SK-N-SH treated with all-trans-retinoic acid at 6 μM for 48 hours (cell line): Measurements from ENCODE around the gene GLP2R.

Experiments used
- CREB5 ChIP-seq: fragments of 250-450 bp; sonication (Bioruptor Pico); IDR thresholded peaks from 2 replicates; pipeline ENCODE4 v1.5.1; 2020; ENCODE audit warnings: low read depth, mild to moderate bottlenecking, moderate library complexity
- CSDC2 ChIP-seq: fragments of 250-450 bp; sonication (Bioruptor Pico); IDR thresholded peaks from 2 replicates; pipeline ENCODE4 v1.5.0; 2020; ENCODE audit warnings: mild to moderate bottlenecking, moderate library complexity
- ISL1 ChIP-seq: fragments of 250-450 bp; sonication (Bioruptor Pico); IDR thresholded peaks from 2 replicates; pipeline ENCODE4 v2.1.2; 2022; ENCODE audit warnings: mild to moderate bottlenecking, moderate library complexity
- PATZ1 ChIP-seq: fragments of 250-450 bp; sonication (Bioruptor Pico); IDR thresholded peaks from 2 replicates; pipeline ENCODE4 v1.8.0; 2020; ENCODE audit warnings: mild to moderate bottlenecking, moderate library complexity, borderline replicate concordance
- POU6F1 ChIP-seq: fragments of 250-450 bp; sonication (Bioruptor Pico); IDR thresholded peaks from 2 replicates; pipeline ENCODE4 v1.8.0; 2021; ENCODE audit warnings: low read depth, mild to moderate bottlenecking, moderate library complexity, borderline replicate concordance
- TOX ChIP-seq: fragments of 250-450 bp; sonication (Bioruptor Pico); IDR thresholded peaks from 2 replicates; pipeline ENCODE4 v1.8.0; 2021; ENCODE audit warnings: mild to moderate bottlenecking, moderate library complexity, borderline replicate concordance
- ZC3H10 ChIP-seq: fragments of 250-450 bp; sonication (Bioruptor Pico); IDR thresholded peaks from 2 replicates; pipeline ENCODE4 v1.5.1; 2021; ENCODE audit warnings: mild to moderate bottlenecking, moderate library complexity
- ZFP3 ChIP-seq: fragments of 250-450 bp; sonication (Bioruptor Pico); IDR thresholded peaks from 2 replicates; pipeline ENCODE4 v1.5.0; 2020; ENCODE audit warnings: mild to moderate bottlenecking, moderate library complexity
- ZFP30 ChIP-seq: fragments of 450-650 bp; formaldehyde crosslinking; IDR thresholded peaks from 2 replicates; pipeline ENCODE4 v1.5.0; 2022; ENCODE audit warnings: mild to moderate bottlenecking, moderate library complexity
- ZNF565 ChIP-seq: fragments of 450-650 bp; formaldehyde crosslinking; conservative IDR thresholded peaks from 2 replicates; pipeline ENCODE4 v1.5.0; 2020; ENCODE audit warnings: low read depth, mild to moderate bottlenecking, moderate library complexity
- ZNF8 ChIP-seq: fragments of 450-650 bp; formaldehyde crosslinking; IDR thresholded peaks from 2 replicates; pipeline ENCODE4 v1.5.0; 2020; ENCODE audit warnings: mild to moderate bottlenecking, moderate library complexity

- TF ChIP-seq ZFP30 (CRISPR knock-in tag) = no peak
- no peak for TF ChIP-seq CSDC2 (CRISPR knock-in tag)
- no peak for TF ChIP-seq PATZ1
- no peak for TF ChIP-seq ZFP3 (CRISPR knock-in tag)
- TF ChIP-seq ZC3H10 (CRISPR knock-in tag) = no peak
- TF ChIP-seq ZNF8 (CRISPR knock-in tag) = no peak
- TF ChIP-seq TOX (CRISPR knock-in tag) = no peak
- TF ChIP-seq CREB5 (CRISPR knock-in tag) = no peak
- TF ChIP-seq ZNF565 (CRISPR knock-in tag) = no peak
- no peak for TF ChIP-seq ISL1 (CRISPR knock-in tag)
- TF ChIP-seq POU6F1 = no peak
Measured at GRCh38 chr17:9922012-9922848, 96.5 kb downstream of the GLP2R start.
